HepG2 (cell line): ENCODE results near the gene GRHL3. TPM values are rescaled to one million over a fixed set of nuclear protein-coding genes. Genes with fewer than 3 reads are reported as not detected.

Experiments
- ATAC-seq: fragments of 200-7000 bp; cut with Tn5 transposase; 3 replicates; pipeline ENCODE4 v1.9.1; 2020; ENCODE audit warnings: mild to moderate bottlenecking, moderate library complexity
- Bru-seq: library from RNA; stranded (reverse); fragments of 400-500 nt; gene quantifications from one replicate; lab custom pipeline; 2021; lab: Mats Ljungman, UMichigan
- BruChase-seq, 2 experiments: library from RNA; stranded (reverse); fragments of 400-500 nt; gene quantifications; one replicate each; lab custom pipeline; 2021; lab: Mats Ljungman, UMichigan
- BruUV-seq: library from RNA; stranded (reverse); fragments of 400-500 nt; replicated peaks from 2 replicates; lab custom pipeline; 2021; lab: Mats Ljungman, UMichigan
- CTCF ChIA-PET: fragments of 300-600 bp; formaldehyde crosslinking; extraction: SDS; loops from one replicate; lab custom pipeline; 2021; ENCODE audit warnings: low total read pairs, inconsistent platforms, low intra/inter-chr PET ratio; lab: Yijun Ruan, JAX
- POLR2A ChIA-PET: fragments of 350-600 bp; sonication (Branson Sonifier 250); formaldehyde crosslinking; loops from one replicate; lab custom pipeline; 2020; ENCODE audit warnings: antibody characterized with exemption, inconsistent platforms; lab: Yijun Ruan, JAX
- DNase-seq: peaks from one replicate; pipeline ENCODE4 v3.0.0-alpha.2; 2015; ENCODE audit warnings: low spot score
- FAIRE-seq: peaks from 3 replicates; lab custom pipeline; 2011; peaks lifted over from hg19 to GRCh38; lab: Jason Lieb, UNC
- H2AFZ ChIP-seq: one replicate; pipeline ENCODE4 v1.6.1; 2011; ENCODE audit warnings: low read length, inconsistent platforms
- H3K27ac ChIP-seq: fragments of 300-600 bp; 3 replicates; pipeline ENCODE4 v1.8.0; 2011; ENCODE audit warnings: mixed run types, mild to moderate bottlenecking, mixed read lengths, low read length, inconsistent platforms; ENCODE audit not compliant: insufficient read depth; ENCODE audit errors: extremely low read length
- H3K27me3 ChIP-seq, 2 experiments: fragments of 200-600 bp in 1 of 2; 2 replicates in 1 of 2; 3 replicates in 1 of 2; pipeline versions ENCODE4 v1.6.0 to v1.8.0; 2011; ENCODE audit warnings: low read length in 2 of 2, mild to moderate bottlenecking in 2 of 2, moderate library complexity in 2 of 2, inconsistent platforms in 1 of 2; ENCODE audit not compliant: insufficient read depth in 2 of 2, control insufficient read depth in 1 of 2
- H3K36me3 ChIP-seq, 2 experiments: fragments of 200-600 bp in 1 of 2; replicated peaks in 1 of 2; 2 replicates in 1 of 2; 3 replicates in 1 of 2; pipeline versions ENCODE4 v1.5.1 to v1.8.0; 2011; ENCODE audit warnings: low read length in 2 of 2, inconsistent platforms in 1 of 2; ENCODE audit not compliant: insufficient read depth in 2 of 2, control insufficient read depth in 1 of 2
- H3K4me1 ChIP-seq: 2 replicates; pipeline ENCODE4 v1.5.1; 2012; ENCODE audit warnings: low read length, inconsistent platforms; ENCODE audit not compliant: insufficient read depth
- H3K4me2 ChIP-seq: 2 replicates; pipeline ENCODE4 v1.6.0; 2011; ENCODE audit warnings: low read depth, low read length, inconsistent platforms
- H3K4me3 ChIP-seq, 3 experiments: fragments of 200-600 bp in 1 of 3; sonication (generic), shearing (Covaris generic) in 1 of 3; replicated peaks in 1 of 3; 2 replicates each; pipeline ENCODE4 v1.5.1; 2011 to 2016; ENCODE audit warnings: low read length in 3 of 3, inconsistent platforms in 2 of 3, low read depth in 2 of 3, mild to moderate bottlenecking in 2 of 3, control low read depth in 1 of 3, mixed read lengths in 1 of 3; ENCODE audit not compliant: insufficient read depth in 1 of 3
- H3K79me2 ChIP-seq: one replicate; pipeline ENCODE4 v1.6.1; 2011; ENCODE audit warnings: low read length, inconsistent platforms; ENCODE audit not compliant: insufficient read depth
- H3K9ac ChIP-seq: 2 replicates; pipeline ENCODE4 v1.6.0; 2011; ENCODE audit warnings: mild to moderate bottlenecking, low read depth, low read length, inconsistent platforms; ENCODE audit not compliant: insufficient read depth
- H3K9me3 ChIP-seq: 2 replicates; pipeline ENCODE4 v1.5.1; 2012; ENCODE audit warnings: mild to moderate bottlenecking, low read length
- H4K20me1 ChIP-seq: 2 replicates; pipeline ENCODE4 v1.6.0; 2011; ENCODE audit warnings: inconsistent platforms, mild to moderate bottlenecking, low read length, moderate library complexity; ENCODE audit not compliant: insufficient read depth
- CEBPZ ChIP-seq: IDR thresholded peaks from 2 replicates; pipeline ENCODE4 v1.6.1; 2012; ENCODE audit warnings: low read length, improper control_type of control experiment
- DMTF1 ChIP-seq: sonication (generic); formaldehyde crosslinking; IDR thresholded peaks from 2 replicates; pipeline ENCODE4 v1.4.0; 2020; ENCODE audit warnings: mild to moderate bottlenecking, missing genetic modification reagents
- FOXA1 ChIP-seq, 2 experiments: fragments of 450-650 bp in 1 of 2; sonication (generic) in 1 of 2; formaldehyde crosslinking in 1 of 2; IDR thresholded peaks; 2 replicates each; pipeline versions ENCODE4 v1.4.0 to v1.6.1; 2016 to 2020; ENCODE audit warnings: missing genetic modification reagents in 1 of 2
- MAFK ChIP-seq, 2 experiments: IDR thresholded peaks in 1 of 2; conservative IDR thresholded peaks in 1 of 2; 2 replicates each; pipeline ENCODE4 v1.6.1; 2011; ENCODE audit warnings: improper control_type of control experiment in 2 of 2, low read length in 2 of 2
- NONO ChIP-seq, 2 experiments: fragments of 450-650 bp in 1 of 2; sonication (generic) in 1 of 2; formaldehyde crosslinking in 1 of 2; IDR thresholded peaks in 1 of 2; conservative IDR thresholded peaks in 1 of 2; 2 replicates each; pipeline versions ENCODE4 v1.6.1 to v1.8.0; 2017 to 2022; ENCODE audit warnings: mild to moderate bottlenecking in 1 of 2, missing genetic modification reagents in 1 of 2, moderate library complexity in 1 of 2
- SATB2 ChIP-seq: sonication (generic); formaldehyde crosslinking; IDR thresholded peaks from 2 replicates; pipeline ENCODE4 v1.5.0; 2020; ENCODE audit warnings: missing genetic modification reagents
- SRSF1 ChIP-seq: fragments of 200-400 bp; formaldehyde crosslinking; optimal IDR thresholded peaks from 2 replicates; pipeline ENCODE3; 2017; ENCODE audit warnings: mild to moderate bottlenecking, low read depth, low read length, moderate library complexity
- ZBTB14 ChIP-seq: sonication (generic); formaldehyde crosslinking; IDR thresholded peaks from 2 replicates; pipeline ENCODE4 v1.4.0; 2020; ENCODE audit warnings: missing genetic modification reagents
- ZNF781 ChIP-seq: sonication (generic); formaldehyde crosslinking; IDR thresholded peaks from 2 replicates; pipeline ENCODE4 v1.5.1; 2020; ENCODE audit warnings: borderline replicate concordance, mild to moderate bottlenecking, missing genetic modification reagents; ENCODE audit errors: not compliant biosample characterization
- WGBS: methylation state at CpG from one replicate; pipeline ENCODE4 v1.1.6; 2017; ENCODE audit warnings: low lambda C conversion rate; 5-methylcytosine and 5-hydroxymethylcytosine counted together
- in situ Hi-C: cut with HindIII; loops from 2 replicates; pipeline ENCODE4 v1.10.0; 2017; ENCODE audit warnings: low pct_unique_long_range_greater_than_20kb; ENCODE audit not compliant: extremely low pct_ligation_motif_present
- intact Hi-C: fragments of 100-400 bp; cut with micrococcal nuclease; formaldehyde crosslinking; loops from one replicate; pipeline ENCODE4 v1.10.0; 2022; ENCODE audit not compliant: unreplicated experiment
- long read RNA-seq, 2 experiments: library from RNA in 1 of 2; library from polyadenylated mRNA in 1 of 2; stranded (forward) in 1 of 2; unstranded in 1 of 2; transcript quantifications; one replicate each; pipeline ENCODE4 v2.0.0, GENCODE V29; 2019 to 2022
- polyA minus RNA-seq, 3 experiments: library from RNA; depleted of rRNA, polyadenylated mRNA; stranded (reverse); fragments of >200 nt; gene quantifications; 2 replicates each; pipeline ENCODE4 v1.2.3, GENCODE V29; 2011; ENCODE audit warnings: low replicate concordance in 1 of 3
- polyA plus RNA-seq, 8 experiments: library from polyadenylated mRNA; depleted of rRNA in 3 of 8; stranded (reverse) in 7 of 8; unstranded in 1 of 8; fragments of >200 nt; fragmentation: Illumina TruSeq in 4 of 8; extraction: Trizol in 4 of 8; gene quantifications; 2 replicates each; pipeline versions ENCODE4 v1.2.1 to v1.2.3, GENCODE V29; 2011 to 2016; ENCODE audit warnings: low read depth in 4 of 8, missing spikeins in 1 of 8, mixed read lengths in 1 of 8; ENCODE audit not compliant: insufficient read depth in 1 of 8
- total RNA-seq, 5 experiments: library from RNA; depleted of rRNA; stranded (reverse); fragments of >200 nt; fragmentation: Illumina TruSeq; extraction: Trizol; gene quantifications; 2 replicates each; pipeline ENCODE4 v1.2.3, GENCODE V29; 2016; ENCODE audit warnings: low read depth in 1 of 5

GRHL3 gene
- total RNA-seq (2016; rRNA removed; fragmentation: Illumina TruSeq; extraction: Trizol): not detected in 2 replicates
- total RNA-seq (2016; cell fraction: cytosol; rRNA removed; fragmentation: Illumina TruSeq; extraction: Trizol; ENCODE audit: low read depth): not detected in 2 replicates
- total RNA-seq (2016; cell fraction: insoluble cytoplasmic fraction; rRNA removed; fragmentation: Illumina TruSeq; extraction: Trizol): not detected in 2 replicates
- not detected in 2 replicates for total RNA-seq (2016; cell fraction: membrane; rRNA removed; fragmentation: Illumina TruSeq; extraction: Trizol)
- not detected in 2 replicates for total RNA-seq (2016; cell fraction: nucleus; rRNA removed; fragmentation: Illumina TruSeq; extraction: Trizol)
- not detected in 2 replicates for polyA plus RNA-seq (2011; rRNA removed)
- polyA plus RNA-seq (2011; cell fraction: cytosol; rRNA removed): not detected in 2 replicates
- polyA plus RNA-seq (2011; cell fraction: nucleus; rRNA removed): not detected in 2 replicates
- polyA plus RNA-seq (2012): not detected in 2 replicates
- polyA plus RNA-seq (2016; cell fraction: cytosol; fragmentation: Illumina TruSeq; extraction: Trizol; ENCODE audit: low read depth): not detected in 2 replicates
- not detected in 2 replicates for polyA plus RNA-seq (2016; cell fraction: insoluble cytoplasmic fraction; fragmentation: Illumina TruSeq; extraction: Trizol; ENCODE audit: low read depth)
- polyA plus RNA-seq (2016; cell fraction: membrane; fragmentation: Illumina TruSeq; extraction: Trizol; ENCODE audit: low read depth): not detected in 2 replicates
- 0.53 TPM in 1 of 2 replicates, not detected in the other for polyA plus RNA-seq (2016; cell fraction: nucleus; fragmentation: Illumina TruSeq; extraction: Trizol; ENCODE audit: insufficient read depth, low read depth)
- not detected in 2 replicates for polyA minus RNA-seq (2011; rRNA and poly(A)+ RNA removed; ENCODE audit: low replicate concordance)
- polyA minus RNA-seq (2011; cell fraction: cytosol; rRNA and poly(A)+ RNA removed): not detected in 2 replicates
- polyA minus RNA-seq (2011; cell fraction: nucleus; rRNA and poly(A)+ RNA removed): not detected in 2 replicates
- Bru-seq, nascent RNA: not detected
- BruChase-seq, experiment 1, labeled RNA remaining after a 6-hour chase: percentile 3 among the genes with signal in this experiment
- BruChase-seq, experiment 2, labeled RNA remaining after a 2-hour chase: not detected
- long read RNA-seq, experiment 1: 0 reads
- long read RNA-seq, experiment 2: 0 reads

GRCh38 chr1:24319312-24319863 lies at the start of gene GRHL3:
Gene GRHL3, plus strand, starts transcription at chr1:24319357. Its CDS starts 195 bp downstream, at chr1:24319552.
- Histone ChIP-seq H4K20me1 (no peaks in the 10 kb centered on the region), H3K9ac (no peak within 1 kb of the TSS), H3K27ac (no peak within 1 kb of the TSS), H2AFZ (no peak within 1 kb of the TSS), H3K36me3 (no peaks in the 10 kb centered on the region), H3K4me3 (no peak within 1 kb of the TSS), H3K9me3 (no peaks in the 10 kb centered on the region), H3K4me1 (peaks cover 11% of the 10 kb centered on the region), H3K79me2 (no peaks in the 10 kb centered on the region), H3K27me3 (peaks cover 4 to 21% of the 10 kb centered on the region in 2 experiments; a peak in 4 of 5 replicates), H3K4me2 (peak within 1 kb of the TSS; percentile 6; the same call in 1 of the 2 replicates)
- in situ Hi-C loops: no loop called here
- intact Hi-C loops: no loop called here
- ATAC-seq (peak; percentile 35; the same call in 1 of the 3 replicates), FAIRE-seq (no peak), DNase-seq (no peak)
- WGBS: 5% methylated on average over 21 of the region's 21 CpGs
- ChIA-PET CTCF (no interaction called here), POLR2A (no interaction called here)
- BruUV-seq: no TSS peak
- TF ChIP-seq ZBTB14 (CRISPR knock-in tag): no peak
- TF ChIP-seq CEBPZ: no peak
- no peak for TF ChIP-seq NONO (IDR thresholded peaks at IDR 0.05)
- TF ChIP-seq NONO (CRISPR knock-in tag; conservative IDR thresholded peaks at IDR 0.05): no peak
- TF ChIP-seq SATB2 (CRISPR knock-in tag): no peak
- TF ChIP-seq ZNF781 (CRISPR knock-in tag): no peak
- no peak for TF ChIP-seq SRSF1
- TF ChIP-seq MAFK (conservative IDR thresholded peaks at IDR 0.05 in 1 of 2, IDR thresholded peaks at IDR 0.05 in 1 of 2; ENCODE audit: low read length in 2 of 2): peak in 1 of 2 experiments; percentile 29; a peak in 1 of 4 replicates
- TF ChIP-seq DMTF1 (CRISPR knock-in tag): no peak
- no peak for TF ChIP-seq FOXA1 (IDR thresholded peaks at IDR 0.05)
- 0 out of 2 replicates have a peak, but pooled peaks have one; percentile 6 for TF ChIP-seq FOXA1 (CRISPR knock-in tag; IDR thresholded peaks at IDR 0.05)
